Common myeloid progenitor, CD34-positive (primary cell): ENCODE measurements around the gene GNB1.

Experiments
- CTCF ChIA-PET: fragments of 350-600 bp; sonication (Branson Sonifier 250); formaldehyde crosslinking; loops from one replicate; lab custom pipeline; 2021; ENCODE audit warnings: antibody characterized with exemption; lab: Charles Lee
- POLR2A ChIA-PET: fragments of 350-600 bp; sonication (Branson Sonifier 250); formaldehyde crosslinking; loops from one replicate; lab custom pipeline; 2021; ENCODE audit warnings: antibody characterized with exemption; lab: Charles Lee
- DNase-seq, 3 donors: peaks; one replicate each; pipeline versions ENCODE4 v3.0.0 to v3.0.0-alpha.2; 2013
- H3K27ac ChIP-seq, 2 experiments: 1 replicate in 1 of 2; 2 replicates in 1 of 2; pipeline ENCODE4 v1.7.0; 2013; ENCODE audit warnings: inconsistent platforms in 2 of 2, low read length in 2 of 2, mild to moderate bottlenecking in 2 of 2, low read depth in 1 of 2, moderate library complexity in 1 of 2; ENCODE audit not compliant: severe bottlenecking in 2 of 2, insufficient read depth in 1 of 2, poor library complexity in 1 of 2
- H3K27me3 ChIP-seq, 5 experiments: replicated peaks in 2 of 5; 1 replicate in 3 of 5; 2 replicates in 2 of 5; pipeline versions ENCODE4 v1.6.1 to v1.7.0; 2013; ENCODE audit warnings: low read length in 4 of 5, mild to moderate bottlenecking in 2 of 5, moderate library complexity in 2 of 5, inconsistent platforms in 1 of 5; ENCODE audit not compliant: insufficient read depth in 5 of 5, control insufficient read depth in 4 of 5
- H3K36me3 ChIP-seq, 4 experiments: 1 replicate in 2 of 4; 2 replicates in 2 of 4; pipeline versions ENCODE4 v1.6.1 to v1.7.0; 2013; ENCODE audit warnings: low read length in 3 of 4, control low read depth in 1 of 4, mild to moderate bottlenecking in 1 of 4; ENCODE audit not compliant: control insufficient read depth in 4 of 4, insufficient read depth in 4 of 4
- H3K4me1 ChIP-seq, 4 experiments: 1 replicate in 3 of 4; 2 replicates in 1 of 4; pipeline versions ENCODE4 v1.6.1 to v1.7.1; 2013; ENCODE audit warnings: low read length in 3 of 4, mild to moderate bottlenecking in 3 of 4, control low read depth in 1 of 4, inconsistent platforms in 1 of 4, moderate library complexity in 1 of 4; ENCODE audit not compliant: control insufficient read depth in 4 of 4, insufficient read depth in 4 of 4; ENCODE audit errors: control extremely low read depth in 1 of 4
- H3K4me3 ChIP-seq, 7 experiments: 1 replicate in 4 of 7; 2 replicates in 3 of 7; pipeline versions ENCODE4 v1.5.1 to v1.7.0; 2013; ENCODE audit warnings: mild to moderate bottlenecking in 7 of 7, low read length in 6 of 7, moderate library complexity in 6 of 7, inconsistent platforms in 2 of 7, low read depth in 2 of 7, control low read depth in 1 of 7; ENCODE audit not compliant: insufficient read depth in 4 of 7, control insufficient read depth in 1 of 7; ENCODE audit errors: extremely low read depth in 1 of 7
- H3K9me3 ChIP-seq, 5 experiments: 1 replicate in 4 of 5; 2 replicates in 1 of 5; pipeline versions ENCODE4 v1.6.1 to v1.7.1; 2013; ENCODE audit warnings: low read length in 4 of 5, mild to moderate bottlenecking in 2 of 5, inconsistent platforms in 1 of 5, low read depth in 1 of 5, moderate library complexity in 1 of 5; ENCODE audit not compliant: control insufficient read depth in 4 of 5, insufficient read depth in 2 of 5; ENCODE audit errors: control extremely low read depth in 1 of 5
- WGBS: methylation state at CpG from one replicate; pipeline ENCODE4 v1.1.5; 2013; ENCODE audit not compliant: insufficient coverage; 5-methylcytosine and 5-hydroxymethylcytosine counted together

GNB1 gene

GRCh38 chr1:1758692-1759455 is 132.0 kb downstream of the GNB1 start:
- ChIA-PET CTCF (interaction anchor here (0.6 to 1.4 kb wide), 3 partner anchors 20 to 45 kb away, joined by 3 to 4 read pairs (median 4); partner anchors contain the start of gene NADK), POLR2A (interaction anchor here (0.6 kb wide), 1 partner anchor 10 kb away, joined by 3 read pairs; no protein-coding TSS in a partner anchor)
- Histone ChIP-seq H3K36me3 (peaks cover 2 to 83% (median 66%) of the 10 kb centered on the region in 4 experiments), H3K4me3 (no peak overlapping the region), H3K9me3 (no peaks in the 10 kb centered on the region), H3K27ac (peak overlapping the region in 1 of 2 experiments; percentile 62), H3K27me3 (no peaks in the 10 kb centered on the region), H3K4me1 (peaks cover 0 to 10% (median 5%) of the 10 kb centered on the region in 4 experiments)
- WGBS: 83% methylated on average over 28 of the region's 34 CpGs
- DNase-seq: peak in 1 of 3 donors; percentile 6

- Histone ChIP-seq H3K36me3 (peaks cover 2 to 86% (median 67%) of the 10 kb centered on the region in 4 experiments), H3K27me3 (no peaks in the 10 kb centered on the region)
Observed at GRCh38 chr1:1758059-1758621, 132.7 kb downstream of the GNB1 start.

GRCh38 chr1:1757422-1758058 is 133.3 kb downstream of the GNB1 start:
- Histone ChIP-seq H3K4me1 (peaks cover 0 to 10% (median 5%) of the 10 kb centered on the region in 4 experiments), H3K27ac (no peak overlapping the region), H3K36me3 (peaks cover 2 to 88% (median 66%) of the 10 kb centered on the region in 4 experiments), H3K27me3 (no peaks in the 10 kb centered on the region), H3K9me3 (no peaks in the 10 kb centered on the region), H3K4me3 (no peak overlapping the region)
- POLR2A ChIA-PET: no interaction called here
- 98% methylated on average over 23 of the region's 25 CpGs for WGBS
- CTCF ChIA-PET: interaction anchor here (0.9 to 1.4 kb wide), 2 partner anchors 21 to 34 kb away, joined by 4 read pairs; partner anchors contain the start of gene NADK
- DNase-seq: no peak

More at GRCh38 chr1:1758059-1758621, 132.7 kb downstream of the GNB1 start:
- Histone ChIP-seq H3K27ac (peak overlapping the region in 1 of 2 experiments; percentile 62), H3K4me1 (peaks cover 0 to 10% (median 5%) of the 10 kb centered on the region in 4 experiments), H3K4me3 (no peak overlapping the region), H3K9me3 (no peaks in the 10 kb centered on the region)
- POLR2A ChIA-PET: interaction anchor here (0.5 to 0.6 kb wide), 2 partner anchors 10 to 125 kb away, joined by 3 to 4 read pairs; no protein-coding TSS in a partner anchor
- 97% methylated on average over 17 of the region's 27 CpGs for WGBS
- CTCF ChIA-PET: interaction anchor here (0.6 to 1.4 kb wide), 3 partner anchors 21 to 45 kb away, joined by 3 to 4 read pairs (median 4); partner anchors contain the start of gene NADK
- no peak for DNase-seq

- Histone ChIP-seq H3K9me3 (no peaks in the 10 kb centered on the region), H3K27me3 (no peaks in the 10 kb centered on the region), H3K4me1 (peaks cover 0 to 10% (median 5%) of the 10 kb centered on the region in 4 experiments), H3K4me3 (no peak overlapping the region), H3K27ac (no peak overlapping the region), H3K36me3 (peaks cover 2 to 87% (median 63%) of the 10 kb centered on the region in 4 experiments)
- POLR2A ChIA-PET: no interaction called here
- 96% methylated on average over 24 of the region's 33 CpGs for WGBS
- CTCF ChIA-PET: interaction anchor here (1.4 kb wide), 1 partner anchor 39 kb away, joined by 4 read pairs; no protein-coding TSS in a partner anchor
- no peak for DNase-seq
Observed at GRCh38 chr1:1756661-1757421, 134.0 kb downstream of the GNB1 start.

- ChIA-PET POLR2A (no interaction called here), CTCF (interaction anchor here (0.6 to 1.4 kb wide), 2 partner anchors 40 to 165 kb away, joined by 3 to 4 read pairs; no protein-coding TSS in a partner anchor)
- H3K36me3 ChIP-seq: peaks cover 2 to 78% (median 58%) of the 10 kb centered on the region in 4 experiments
- H3K9me3 ChIP-seq: no peaks in the 10 kb centered on the region
- WGBS: 93% methylated on average over 15 of the region's 15 CpGs
- H3K4me1 ChIP-seq: peaks cover 0 to 10% (median 5%) of the 10 kb centered on the region in 4 experiments
- DNase-seq: no peak
- H3K27me3 ChIP-seq: no peaks in the 10 kb centered on the region
- H3K4me3 ChIP-seq: no peak overlapping the region
- no peak overlapping the region for H3K27ac ChIP-seq
Observed at GRCh38 chr1:1755852-1756251, 135.0 kb downstream of the GNB1 start.

GRCh38 chr1:1755426-1755825 is 135.5 kb downstream of the GNB1 start:
- Histone ChIP-seq H3K4me1 (peaks cover 0 to 10% (median 5%) of the 10 kb centered on the region in 4 experiments), H3K27me3 (no peaks in the 10 kb centered on the region), H3K4me3 (no peak overlapping the region), H3K36me3 (peaks cover 2 to 74% (median 55%) of the 10 kb centered on the region in 4 experiments), H3K27ac (no peak overlapping the region), H3K9me3 (no peaks in the 10 kb centered on the region)
- ChIA-PET POLR2A (no interaction called here), CTCF (interaction anchor here (0.6 to 1.4 kb wide), 2 partner anchors 40 to 165 kb away, joined by 3 to 4 read pairs; no protein-coding TSS in a partner anchor)
- 93% methylated on average over 19 of the region's 19 CpGs for WGBS
- no peak for DNase-seq
